Suprapubic skin (tissue), 4 donors: ENCODE results near the gene HCK. TPM values are rescaled to one million over a fixed set of nuclear protein-coding genes. Genes with fewer than 3 reads are reported as not detected.
"Not testable (repeated sequence)": the region's sequence is repeated elsewhere in the genome, so short reads cannot be mapped to it uniquely, and the experiment has no call there.

ENCODE experiments used
- DNase-seq, 2 donors: peaks; one replicate each; pipeline ENCODE4 v3.0.0-alpha.2; 2019; ENCODE audit warnings: low spot score in 2 of 2
- H3K27ac ChIP-seq: fragments of 200-600 bp; sonication (generic); one replicate; pipeline ENCODE4 v1.5.1; 2019
- H3K27me3 ChIP-seq: fragments of 200-600 bp; sonication (generic); one replicate; pipeline ENCODE4 v1.5.1; 2019
- H3K36me3 ChIP-seq: fragments of 200-600 bp; sonication (generic); one replicate; pipeline ENCODE4 v1.5.1; 2019
- H3K4me1 ChIP-seq: fragments of 200-600 bp; sonication (generic); one replicate; pipeline ENCODE4 v1.5.1; 2019
- H3K4me3 ChIP-seq: fragments of 200-600 bp; sonication (generic); one replicate; pipeline ENCODE4 v1.5.1; 2019; ENCODE audit warnings: mild to moderate bottlenecking
- H3K9me3 ChIP-seq: fragments of 200-600 bp; sonication (generic); one replicate; pipeline ENCODE4 v1.5.1; 2019
- EP300 ChIP-seq: sonication (generic); formaldehyde crosslinking; IDR thresholded peaks from one replicate; pipeline ENCODE4 v1.6.1; 2017; ENCODE audit warnings: antibody characterized with exemption
- POLR2A ChIP-seq, 2 donors: fragments of 450-650 bp; IDR thresholded peaks; one replicate each; pipeline ENCODE4 v1.6.1; 2017; ENCODE audit warnings: antibody characterized with exemption in 2 of 2, mild to moderate bottlenecking in 2 of 2, moderate library complexity in 2 of 2
- POLR2AphosphoS5 ChIP-seq, 3 donors: sonication (generic); formaldehyde crosslinking; IDR thresholded peaks; one replicate each; pipeline ENCODE4 v1.6.1; 2017; ENCODE audit warnings: antibody characterized with exemption in 3 of 3
- WGBS: methylation state at CpG from one replicate; pipeline ENCODE4 v1.1.5; 2018; 5-methylcytosine and 5-hydroxymethylcytosine counted together
- total RNA-seq, 4 donors: library from RNA; depleted of rRNA; stranded (reverse); fragments of >200 nt; gene quantifications; one replicate each; pipeline ENCODE4 v1.1.0, GENCODE V29; 2016
- TF ChIP-seq, protein P1 (sequence below), 2 donors: fragments of 200-600 bp in 1 of 2; fragments of 450-650 bp in 1 of 2; sonication (generic) in 1 of 2; IDR thresholded peaks; one replicate each; pipeline ENCODE4 v1.5.1; 2016 to 2019; ENCODE audit warnings: antibody characterized with exemption in 2 of 2, mild to moderate bottlenecking in 1 of 2, moderate library complexity in 1 of 2

Gene HCK
- total RNA-seq, 4 donors from 2014 or later, result 5.0 to 10.0 (median 6.6) TPM

- Histone ChIP-seq H3K4me1 (peaks cover 41% of the 10 kb centered on the region), H3K9me3 (no peaks in the 10 kb centered on the region)
- 74% methylated on average over 6 of the region's 6 CpGs for WGBS
Observed at GRCh38 chr20:32116079-32116521, 64.1 kb downstream of the HCK start.

DNA sequence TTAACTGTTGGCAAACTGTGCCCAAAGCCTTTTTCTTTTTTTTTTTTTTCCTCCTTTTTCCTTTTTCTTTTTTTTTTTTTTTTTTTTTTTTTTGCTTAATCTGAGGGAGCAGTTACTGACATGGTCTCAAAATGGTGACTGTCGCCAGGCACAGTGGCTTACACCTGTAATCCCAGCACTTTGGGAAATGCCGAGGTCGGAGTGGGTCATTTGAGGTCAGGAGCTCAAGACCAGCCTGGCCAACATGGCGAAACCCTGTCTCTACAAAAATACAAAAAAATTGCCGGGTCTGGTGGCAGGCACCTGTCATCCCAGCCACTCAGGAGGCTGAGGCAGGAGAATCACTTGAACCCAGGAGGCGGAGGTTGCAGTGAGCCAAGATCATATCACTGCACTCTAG lies 64.8 kb downstream of the HCK start:
- H3K36me3 ChIP-seq, H3K4me3 ChIP-seq, H3K27me3 ChIP-seq, H3K27ac ChIP-seq, H3K9me3 ChIP-seq: not testable (repeated sequence)
- 73% methylated on average over 6 of the region's 6 CpGs for WGBS
- peaks cover 36% of the 10 kb centered on the region for H3K4me1 ChIP-seq
- DNase-seq, result peak in 1 of 2 donors; percentile 66

More at GRCh38 chr20:32116079-32116521, 64.1 kb downstream of the HCK start:
- DNase-seq, result no peak
- no peaks in the 10 kb centered on the region for H3K36me3 ChIP-seq
- no peak overlapping the region for H3K27ac ChIP-seq
- no peak for TF ChIP-seq EP300
- TF ChIP-seq POLR2A (IDR thresholded peaks at IDR 0.05), result no peak
- TF ChIP-seq, protein P1, sequence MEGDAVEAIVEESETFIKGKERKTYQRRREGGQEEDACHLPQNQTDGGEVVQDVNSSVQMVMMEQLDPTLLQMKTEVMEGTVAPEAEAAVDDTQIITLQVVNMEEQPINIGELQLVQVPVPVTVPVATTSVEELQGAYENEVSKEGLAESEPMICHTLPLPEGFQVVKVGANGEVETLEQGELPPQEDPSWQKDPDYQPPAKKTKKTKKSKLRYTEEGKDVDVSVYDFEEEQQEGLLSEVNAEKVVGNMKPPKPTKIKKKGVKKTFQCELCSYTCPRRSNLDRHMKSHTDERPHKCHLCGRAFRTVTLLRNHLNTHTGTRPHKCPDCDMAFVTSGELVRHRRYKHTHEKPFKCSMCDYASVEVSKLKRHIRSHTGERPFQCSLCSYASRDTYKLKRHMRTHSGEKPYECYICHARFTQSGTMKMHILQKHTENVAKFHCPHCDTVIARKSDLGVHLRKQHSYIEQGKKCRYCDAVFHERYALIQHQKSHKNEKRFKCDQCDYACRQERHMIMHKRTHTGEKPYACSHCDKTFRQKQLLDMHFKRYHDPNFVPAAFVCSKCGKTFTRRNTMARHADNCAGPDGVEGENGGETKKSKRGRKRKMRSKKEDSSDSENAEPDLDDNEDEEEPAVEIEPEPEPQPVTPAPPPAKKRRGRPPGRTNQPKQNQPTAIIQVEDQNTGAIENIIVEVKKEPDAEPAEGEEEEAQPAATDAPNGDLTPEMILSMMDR (IDR thresholded peaks at IDR 0.05), result no peak
- no peak for TF ChIP-seq POLR2AphosphoS5 (IDR thresholded peaks at IDR 0.05)
- H3K4me3 ChIP-seq, result no peak overlapping the region
- no peaks in the 10 kb centered on the region for H3K27me3 ChIP-seq

- H3K27ac ChIP-seq, H3K27me3 ChIP-seq, H3K4me3 ChIP-seq, H3K36me3 ChIP-seq, H3K9me3 ChIP-seq: not testable (repeated sequence)
- H3K4me1 ChIP-seq, result peaks cover 29% of the 10 kb centered on the region
- DNase-seq, result peak in 1 of 2 donors; percentile 20
- 94% methylated on average over 5 of the region's 5 CpGs for WGBS
Observed at GRCh38 chr20:32118427-32118826, 66.4 kb downstream of the HCK start.

DNA sequence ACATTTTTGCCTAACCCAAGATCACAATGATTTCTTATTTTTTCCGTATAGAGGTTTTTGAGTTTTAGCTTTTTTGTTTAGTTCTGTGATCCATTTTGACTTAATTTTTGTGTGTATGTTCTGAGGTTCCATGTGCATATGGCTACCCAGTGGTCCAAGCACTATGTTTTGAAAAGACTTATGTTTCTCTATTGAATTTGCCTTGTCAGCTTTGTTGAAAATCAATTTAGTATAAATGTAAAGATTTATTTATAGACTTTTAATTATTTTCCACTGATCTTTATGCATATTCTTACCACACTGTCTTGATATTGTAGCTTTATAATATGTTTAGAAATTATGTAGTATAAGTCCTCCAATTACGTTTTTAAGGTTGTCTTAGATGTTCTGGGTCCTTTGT lies 67.7 kb downstream of the HCK start:
- Histone ChIP-seq H3K36me3 (no peaks in the 10 kb centered on the region), H3K4me3 (no peak overlapping the region), H3K27me3 (no peaks in the 10 kb centered on the region), H3K4me1 (peaks cover 21% of the 10 kb centered on the region), H3K9me3 (no peaks in the 10 kb centered on the region), H3K27ac (no peak overlapping the region)
- no peak for TF ChIP-seq POLR2A (IDR thresholded peaks at IDR 0.05)
- TF ChIP-seq EP300, result no peak
- TF ChIP-seq, protein P1 (IDR thresholded peaks at IDR 0.05), result no peak
- TF ChIP-seq POLR2AphosphoS5 (IDR thresholded peaks at IDR 0.05), result no peak
- DNase-seq, result no peak
- WGBS, result 95% methylated on average over 2 of the region's 2 CpGs

- no CpG with 5 or more reads among the region's 31 CpGs for WGBS
- not testable (repeated sequence) for H3K9me3 ChIP-seq, H3K36me3 ChIP-seq, H3K4me3 ChIP-seq, DNase-seq, H3K27me3 ChIP-seq, H3K4me1 ChIP-seq, H3K27ac ChIP-seq
Observed at GRCh38 chr20:32121908-32122307, 69.9 kb downstream of the HCK start.

DNA sequence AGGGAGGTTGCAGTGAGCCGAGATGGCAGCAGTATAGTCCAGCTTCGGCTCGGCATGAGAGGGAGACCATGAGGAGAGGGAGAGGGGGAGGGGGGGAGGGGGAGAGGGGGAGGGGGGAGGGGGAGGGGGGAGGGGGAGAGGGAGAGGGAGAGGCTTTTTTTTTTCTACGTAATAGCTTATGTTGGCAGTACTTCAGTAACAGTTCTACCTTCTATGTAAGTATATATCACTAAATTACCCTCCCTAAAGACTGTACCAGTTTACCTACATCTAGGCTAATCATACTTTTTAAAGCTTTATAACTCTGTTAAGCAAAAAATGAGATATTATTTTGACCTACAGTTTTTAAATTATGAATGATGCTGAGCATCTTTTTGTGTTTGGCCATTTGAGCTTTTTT lies 71.0 kb downstream of the HCK start:
- no peaks in the 10 kb centered on the region for H3K4me1 ChIP-seq
- H3K9me3 ChIP-seq, result no peaks in the 10 kb centered on the region
- no peak for DNase-seq
- TF ChIP-seq POLR2A (IDR thresholded peaks at IDR 0.05), result no peak
- TF ChIP-seq, protein P1 (IDR thresholded peaks at IDR 0.05), result no peak
- TF ChIP-seq EP300, result no peak
- no peak for TF ChIP-seq POLR2AphosphoS5 (IDR thresholded peaks at IDR 0.05)
- H3K27me3 ChIP-seq, result no peaks in the 10 kb centered on the region
- 95% methylated on average over 4 of the region's 4 CpGs for WGBS
- no peak overlapping the region for H3K4me3 ChIP-seq
- no peaks in the 10 kb centered on the region for H3K36me3 ChIP-seq
- H3K27ac ChIP-seq, result no peak overlapping the region

- WGBS, result 96% methylated on average over 4 of the region's 4 CpGs
- H3K27me3 ChIP-seq, result no peaks in the 10 kb centered on the region
- TF ChIP-seq POLR2AphosphoS5 (IDR thresholded peaks at IDR 0.05) (no peak), EP300 (no peak), POLR2A (IDR thresholded peaks at IDR 0.05) (no peak)
- no peaks in the 10 kb centered on the region for H3K4me1 ChIP-seq
- no peaks in the 10 kb centered on the region for H3K36me3 ChIP-seq
- no peaks in the 10 kb centered on the region for H3K9me3 ChIP-seq
- no peak overlapping the region for H3K4me3 ChIP-seq
- peak in 1 of 2 donors; percentile 9 for DNase-seq
- H3K27ac ChIP-seq, result no peak overlapping the region
Observed at GRCh38 chr20:32124916-32125454, 72.9 kb downstream of the HCK start.
